K562 (cell line): ENCODE measurements around the gene IL17REL. TPM values are rescaled to one million over a fixed set of nuclear protein-coding genes. Genes with fewer than 3 reads are reported as not detected.

Experiments used
- ATAC-seq: fragments of 200-7000 bp; cut with Tn5 transposase; 3 replicates; pipeline ENCODE4 v1.9.1; 2020; ENCODE audit warnings: moderate library complexity
- BruUV-seq: library from RNA; stranded (reverse); fragments of 400-500 nt; replicated peaks from 2 replicates; lab custom pipeline; 2021; lab: Mats Ljungman, UMichigan
- CTCF ChIA-PET: fragments of 300-600 bp; formaldehyde crosslinking; extraction: SDS; loops from one replicate; lab custom pipeline; 2021; ENCODE audit warnings: low intra/inter-chr PET ratio; lab: Yijun Ruan, JAX
- POLR2A ChIA-PET: fragments of 300-600, 350-650 bp; sonication (Branson Sonifier 250); formaldehyde crosslinking; extraction: SDS; loops from one replicate; lab custom pipeline; 2021; ENCODE audit warnings: antibody characterized with exemption, inconsistent platforms; lab: Yijun Ruan, JAX
- DNase-seq, 4 experiments: peaks; one replicate each; pipeline versions ENCODE4 v3.0.0 to v3.0.0-alpha.2; 2011 to 2018; ENCODE audit warnings: low spot score in 3 of 4, mixed read lengths in 3 of 4; ENCODE audit errors: extremely low read depth in 1 of 4
- FAIRE-seq: peaks from 2 replicates; lab custom pipeline; 2011; peaks lifted over from hg19 to GRCh38; lab: Jason Lieb, UNC
- H2AFZ ChIP-seq: 2 replicates; pipeline ENCODE4 v1.6.0; 2011; ENCODE audit warnings: low read depth, low read length, control low read depth, inconsistent platforms
- H3K27ac ChIP-seq: fragments of 200-600 bp; 3 replicates; pipeline ENCODE4 v1.8.0; 2011; ENCODE audit warnings: low read depth, mild to moderate bottlenecking, control low read depth, inconsistent platforms, low read length, moderate library complexity, mixed read lengths; ENCODE audit errors: extremely low read depth
- H3K27me3 ChIP-seq, 2 experiments: fragments of 300-600 bp in 1 of 2; 2 replicates in 1 of 2; 3 replicates in 1 of 2; pipeline versions ENCODE4 v1.6.0 to v1.8.0; 2011; ENCODE audit warnings: inconsistent platforms in 2 of 2, low read length in 2 of 2, mild to moderate bottlenecking in 1 of 2, mixed read lengths in 1 of 2, moderate library complexity in 1 of 2; ENCODE audit not compliant: control insufficient read depth in 2 of 2, insufficient read depth in 2 of 2
- H3K36me3 ChIP-seq: fragments of 300-600 bp; 3 replicates; pipeline ENCODE4 v1.8.0; 2011; ENCODE audit warnings: mild to moderate bottlenecking, low read length, inconsistent platforms; ENCODE audit not compliant: control insufficient read depth, insufficient read depth
- H3K4me1 ChIP-seq, 2 experiments: fragments of 200-600 bp in 1 of 2; replicated peaks in 1 of 2; 2 replicates in 1 of 2; 3 replicates in 1 of 2; pipeline versions ENCODE4 v1.5.1 to v1.8.0; 2011; ENCODE audit warnings: inconsistent platforms in 2 of 2, low read length in 2 of 2, mild to moderate bottlenecking in 1 of 2, mixed read lengths in 1 of 2, moderate library complexity in 1 of 2; ENCODE audit not compliant: control insufficient read depth in 2 of 2, insufficient read depth in 2 of 2
- H3K4me2 ChIP-seq: 2 replicates; pipeline ENCODE4 v1.6.1; 2011; ENCODE audit warnings: low read length, control low read depth, inconsistent platforms, mixed read lengths; ENCODE audit not compliant: insufficient read depth
- H3K4me3 ChIP-seq: fragments of 200-600 bp; sonication (generic), shearing (Covaris generic); 2 replicates; pipeline ENCODE4 v1.5.1; 2016; ENCODE audit warnings: control low read depth, inconsistent platforms
- H3K79me2 ChIP-seq: fragments of 200-600 bp; 3 replicates; pipeline ENCODE4 v1.8.0; 2011; ENCODE audit warnings: low read length, inconsistent platforms; ENCODE audit not compliant: control insufficient read depth, insufficient read depth
- H3K9ac ChIP-seq, 2 experiments: 2 replicates each; pipeline versions ENCODE4 v1.6.0 to v1.6.1; 2011; ENCODE audit warnings: low read depth in 2 of 2, low read length in 2 of 2, control low read depth in 1 of 2, inconsistent platforms in 1 of 2, mild to moderate bottlenecking in 1 of 2, mixed read lengths in 1 of 2; ENCODE audit not compliant: insufficient read depth in 1 of 2
- H3K9me1 ChIP-seq: one replicate; pipeline ENCODE4 v1.6.0; 2011; ENCODE audit warnings: inconsistent platforms, mild to moderate bottlenecking, low read length, moderate library complexity; ENCODE audit not compliant: control insufficient read depth, insufficient read depth
- H3K9me3 ChIP-seq: replicated peaks from 2 replicates; pipeline ENCODE4 v1.5.1; 2011; ENCODE audit warnings: low read depth, low read length, inconsistent platforms; ENCODE audit not compliant: control insufficient read depth, insufficient read depth
- H4K20me1 ChIP-seq: replicated peaks from 2 replicates; pipeline ENCODE4 v1.6.1; 2011; ENCODE audit warnings: low read length, inconsistent platforms, mixed read lengths; ENCODE audit not compliant: control insufficient read depth, insufficient read depth
- E2F5 ChIP-seq: sonication (generic); formaldehyde crosslinking; IDR thresholded peaks from 2 replicates; pipeline ENCODE4 v1.8.0; 2022; ENCODE audit warnings: mild to moderate bottlenecking, missing genetic modification reagents
- ZNF507 ChIP-seq: conservative IDR thresholded peaks from 2 replicates; pipeline ENCODE4 v1.6.1; 2017; ENCODE audit warnings: missing genetic modification characterization, missing compliant biosample characterization
- WGBS: fragments of 100-300 bp; shearing (Covaris generic); methylation state at CpG from one replicate; pipeline ENCODE4 v1.1.6; 2016; ENCODE audit warnings: low coverage, mixed read lengths; ENCODE audit not compliant: insufficient coverage; ENCODE audit errors: missing lambda C conversion rate; 5-methylcytosine and 5-hydroxymethylcytosine counted together
- in situ Hi-C: fragments of 300-500 bp; cut with MboI; formaldehyde crosslinking; loops from 4 replicates; pipeline ENCODE4 v1.15.0; 2018; ENCODE audit warnings: inconsistent platforms, mixed read lengths
- intact Hi-C: fragments of 100-400 bp; cut with micrococcal nuclease; formaldehyde crosslinking; loops from 2 replicates; pipeline ENCODE4 v1.14.2; 2022
- polyA plus RNA-seq, 8 experiments: library from polyadenylated mRNA; depleted of rRNA in 4 of 8; stranded (reverse) in 5 of 8; unstranded in 3 of 8; fragments of >200 nt; fragmentation: Nextera tagmentation in 2 of 8; fragmentation: Illumina TruSeq in 1 of 8; extraction: Ambion mirVana in 2 of 8; extraction: Trizol in 1 of 8; gene quantifications; 2 replicates each; pipeline versions ENCODE4 v1.2.1 to v1.2.3, GENCODE V29; 2011 to 2014; ENCODE audit warnings: inconsistent platforms in 1 of 8, missing spikeins in 1 of 8
- total RNA-seq, 7 experiments: library from RNA; depleted of rRNA in 6 of 7; stranded (reverse); fragments of >200 nt in 6 of 7; fragmentation: Illumina TruSeq in 2 of 7; extraction: Trizol in 2 of 7; gene quantifications; 2 replicates each; pipeline versions ENCODE4 v1.2.1 to v1.2.3, GENCODE V29; 2011 to 2021; ENCODE audit warnings: low replicate concordance in 1 of 7

Gene IL17REL
- total and polyA plus RNA-seq, 9 of the 15 experiments (the other 6 are each of a cell fraction or from before 2014, with no cell fraction given): 0.05 to 0.42 (median 0.11) TPM; not detected in 4

DNA sequence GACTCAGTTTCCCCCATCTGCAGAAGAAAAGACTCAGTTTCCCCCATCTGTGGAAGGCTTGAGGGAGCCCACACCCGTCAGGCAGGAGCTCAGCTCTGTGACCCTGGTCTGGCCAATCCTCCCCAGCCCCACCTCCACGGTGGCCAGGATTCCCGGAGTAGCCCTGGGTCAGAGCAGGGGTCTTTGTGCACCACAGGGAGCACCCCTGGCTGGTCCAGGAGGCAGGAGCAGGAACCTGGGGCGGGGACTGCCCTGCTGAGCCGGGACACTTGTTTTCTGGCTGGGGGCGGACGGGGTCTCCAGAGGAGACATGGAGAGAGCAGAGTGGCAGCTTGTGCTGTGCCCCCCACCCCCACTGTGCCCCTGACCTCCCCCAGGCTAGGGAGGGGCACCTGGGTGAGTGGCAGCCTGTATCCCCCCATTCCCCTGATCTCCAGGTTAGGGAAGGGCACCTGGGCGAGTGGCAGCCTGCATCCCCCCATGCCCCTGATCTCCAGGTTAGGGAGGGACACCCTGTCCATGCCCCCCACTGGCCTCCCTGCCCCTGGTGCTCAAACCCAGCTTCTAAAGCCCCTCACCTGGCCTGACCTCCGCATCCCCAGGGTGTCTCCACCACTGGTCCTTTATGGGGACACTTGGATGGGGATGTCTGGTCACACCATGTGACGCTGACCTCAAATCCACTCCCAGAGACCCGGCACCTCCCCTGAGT lies 18.8 kb downstream of the IL17REL start:
- no TSS peak for BruUV-seq
- FAIRE-seq: no peak
- Histone ChIP-seq H3K4me1 (peaks cover 0 to 56% of the 10 kb centered on the region in 2 experiments; a peak in 3 of 5 replicates), H3K4me2 (no peak overlapping the region), H3K36me3 (no peaks in the 10 kb centered on the region), H3K9me1 (no peaks in the 10 kb centered on the region), H3K27me3 (no peaks in the 10 kb centered on the region), H3K9me3 (peaks cover 3% of the 10 kb centered on the region; the same call in 1 of the 2 replicates), H3K79me2 (no peaks in the 10 kb centered on the region), H3K4me3 (no peak overlapping the region), H2AFZ (peak overlapping the region; percentile 14; the same call in 1 of the 2 replicates), H3K27ac (no peak overlapping the region), H4K20me1 (no peaks in the 10 kb centered on the region), H3K9ac (no peak overlapping the region)
- in situ Hi-C loops (loop anchor here (5.0 kb wide), 1 partner anchor 62 kb away; no protein-coding TSS in a partner anchor), intact Hi-C loops (loop anchor here (1.0 kb wide), 1 partner anchor 36 kb away; no protein-coding TSS in a partner anchor)
- DNase-seq: no peak
- ATAC-seq: peak; percentile 33
- no peak for TF ChIP-seq E2F5 (CRISPR knock-in tag)
- no peak for TF ChIP-seq ZNF507 (tag)
- ChIA-PET CTCF (interaction anchor here (0.8 kb wide), 1 partner anchor 227 kb away, joined by 3 read pairs; no protein-coding TSS in a partner anchor), POLR2A (no interaction called here)
- WGBS: 6% methylated on average over 7 of the region's 11 CpGs
